ENCODE results near the gene RNF145.

GRCh38 chr5:159183247-159183646, 26.1 kb downstream of the RNF145 start:
- TF ChIP-seq BHLHE40 (IDR thresholded peaks at IDR 0.05; ENCODE audit: borderline replicate concordance) (no peak), SP1 (IDR thresholded peaks at IDR 0.05) (no peak), NFRKB (IDR thresholded peaks at IDR 0.05) (no peak), FOXM1 (IDR thresholded peaks at IDR 0.05; ENCODE audit: borderline replicate concordance) (no peak), L3MBTL2 (conservative IDR thresholded peaks at IDR 0.05) (no peak), TARDBP (IDR thresholded peaks at IDR 0.05) (no peak), FOXA1 (IDR thresholded peaks at IDR 0.05) (no peak), CTBP1 (IDR thresholded peaks at IDR 0.05; ENCODE audit: borderline replicate concordance) (no peak), SUZ12 (IDR thresholded peaks at IDR 0.05) (no peak), ARNT (IDR thresholded peaks at IDR 0.05) (no peak)

All from HEK293T (cell line).